Measurements from ENCODE around the gene SLC29A2.
"Not testable (repeated sequence)": the region's sequence is repeated elsewhere in the genome, so short reads cannot be mapped to it uniquely, and the experiment has no call there.

The SLC29A2 gene

GRCh38 chr11:66380264-66380663, 8.7 kb upstream of the SLC29A2 start:
- DNase-seq, result not testable (repeated sequence)

- DNase-seq, result not testable (repeated sequence)
These were observed 2.2 kb upstream of the SLC29A2 start for GRCh38 chr11:66373690-66374287.

GRCh38 chr11:66373265-66373664, 1.7 kb upstream of the SLC29A2 start:
- no peak for DNase-seq

- DNase-seq, result no peak
These were observed 2.3 kb downstream of the SLC29A2 start for GRCh38 chr11:66369073-66369894.

GRCh38 chr11:66368484-66368883, 3.1 kb downstream of the SLC29A2 start:
- no peak for DNase-seq

- DNase-seq, result no peak
These were observed 3.8 kb downstream of the SLC29A2 start for GRCh38 chr11:66367561-66368312.

- no peak for DNase-seq
These were observed 4.6 kb downstream of the SLC29A2 start for GRCh38 chr11:66366844-66367477.

- no peak for DNase-seq
These were observed 5.6 kb downstream of the SLC29A2 start for GRCh38 chr11:66365711-66366619.

GRCh38 chr11:66365166-66365565, 6.4 kb downstream of the SLC29A2 start:
- DNase-seq, result no peak

GRCh38 chr11:66363805-66364535, 7.6 kb downstream of the SLC29A2 start:
- no peak for DNase-seq

GRCh38 chr11:66363187-66363601, 8.4 kb downstream of the SLC29A2 start:
- DNase-seq, result no peak

- DNase-seq, result no peak
These were observed 8.9 kb downstream of the SLC29A2 start for GRCh38 chr11:66362481-66363147.

- DNase-seq, result no peak
These were observed 10.0 kb downstream of the SLC29A2 start for GRCh38 chr11:66361502-66361941.

GRCh38 chr11:66360406-66361073, 11.0 kb downstream of the SLC29A2 start:
- DNase-seq, result no peak

- DNase-seq, result no peak
These were observed 11.9 kb downstream of the SLC29A2 start for GRCh38 chr11:66359662-66360087.

- not testable (repeated sequence) for DNase-seq
These were observed 20.9 kb downstream of the SLC29A2 start for GRCh38 chr11:66350560-66351235.

GRCh38 chr11:66349084-66349386, 22.5 kb downstream of the SLC29A2 start:
- no peak for DNase-seq

GRCh38 chr11:66347425-66348276, 23.9 kb downstream of the SLC29A2 start, which contains the start of gene B4GAT1:
Gene B4GAT1 (minus strand): TSS chr11:66347629. CDS start chr11:66347545, 84 bp downstream.
- peak; percentile 83 for DNase-seq
